Bronchial epithelial cell (primary cell): ENCODE data around the gene DYNC1LI1. TPM values are rescaled to one million over a fixed set of nuclear protein-coding genes. Genes with fewer than 3 reads are reported as not detected.

Experiments
- DNase-seq: peaks from one replicate; pipeline ENCODE4 v3.0.0-alpha.2; 2010; ENCODE audit warnings: low read depth
- FAIRE-seq: peaks from 2 replicates; lab custom pipeline; 2011; peaks lifted over from hg19 to GRCh38; lab: Jason Lieb, UNC
- H3K27me3 ChIP-seq: 2 replicates; pipeline ENCODE4 v1.5.1; 2011; ENCODE audit warnings: low read length; ENCODE audit not compliant: control insufficient read depth, insufficient read depth
- H3K36me3 ChIP-seq: 2 replicates; pipeline ENCODE4 v1.5.1; 2011; ENCODE audit warnings: low read length; ENCODE audit not compliant: control insufficient read depth, insufficient read depth
- H3K4me3 ChIP-seq: 2 replicates; pipeline ENCODE4 v1.5.1; 2011; ENCODE audit warnings: mild to moderate bottlenecking, low read depth, low read length, control low read depth
- total RNA-seq: library from RNA; depleted of rRNA; stranded (reverse); fragments of >200 nt; gene quantifications from 2 replicates; pipeline ENCODE4 v1.2.1, GENCODE V29; 2014
- TF ChIP-seq, protein P1 (sequence below): IDR thresholded peaks from 2 replicates; pipeline ENCODE4 v1.5.1; 2011; ENCODE audit warnings: mild to moderate bottlenecking, moderate library complexity, low read length, control low read depth, inconsistent platforms; ENCODE audit not compliant: insufficient read depth, severe bottlenecking

DYNC1LI1 gene
- total RNA-seq, 1 donor from 2014 or later: 24.5 TPM

DNA sequence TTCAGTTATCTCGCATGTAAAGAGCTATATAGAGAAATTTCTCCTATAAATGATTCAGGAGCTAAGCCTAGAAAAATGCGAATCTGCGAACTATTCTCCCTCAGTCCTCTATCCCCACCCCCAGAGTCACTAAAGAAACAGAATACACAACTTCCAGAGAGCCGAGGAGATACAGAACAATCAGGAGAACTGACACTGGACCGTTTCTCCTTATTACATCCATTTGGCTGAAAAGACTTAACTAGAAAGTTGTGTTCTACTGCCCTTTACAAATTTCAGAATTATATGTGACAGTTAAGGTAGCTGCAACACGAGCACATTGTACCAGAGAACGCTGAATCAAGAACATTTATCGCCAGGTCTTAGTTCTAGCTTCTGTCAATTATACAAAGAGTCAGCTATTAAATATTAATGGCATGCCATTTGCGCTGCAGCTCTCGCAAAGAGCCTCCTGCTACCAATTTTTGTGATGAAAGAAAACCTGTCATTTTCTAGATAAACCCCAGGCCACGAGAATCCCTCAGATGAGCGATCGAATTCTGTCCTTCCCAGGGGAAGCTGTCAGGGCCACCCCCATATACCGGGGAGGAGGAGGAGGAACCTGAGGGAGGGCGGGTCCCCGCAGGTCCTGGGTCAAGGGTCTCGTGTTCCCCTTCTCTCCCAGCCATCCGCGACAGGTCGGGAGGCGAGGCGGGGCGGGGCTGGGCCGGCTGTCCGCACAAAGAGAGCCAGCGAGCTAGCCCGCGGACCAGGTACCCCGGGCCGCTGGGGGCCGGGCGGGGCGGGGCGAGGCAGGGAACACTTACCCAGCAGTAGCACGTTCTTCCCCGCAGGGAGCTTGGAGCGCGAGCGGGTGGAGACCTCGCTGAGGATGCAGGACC is 878 bp downstream of the DYNC1LI1 start:
- peak overlapping the region; percentile 75 for H3K4me3 ChIP-seq
- no peaks in the 10 kb centered on the region for H3K27me3 ChIP-seq
- TF ChIP-seq, protein P1, sequence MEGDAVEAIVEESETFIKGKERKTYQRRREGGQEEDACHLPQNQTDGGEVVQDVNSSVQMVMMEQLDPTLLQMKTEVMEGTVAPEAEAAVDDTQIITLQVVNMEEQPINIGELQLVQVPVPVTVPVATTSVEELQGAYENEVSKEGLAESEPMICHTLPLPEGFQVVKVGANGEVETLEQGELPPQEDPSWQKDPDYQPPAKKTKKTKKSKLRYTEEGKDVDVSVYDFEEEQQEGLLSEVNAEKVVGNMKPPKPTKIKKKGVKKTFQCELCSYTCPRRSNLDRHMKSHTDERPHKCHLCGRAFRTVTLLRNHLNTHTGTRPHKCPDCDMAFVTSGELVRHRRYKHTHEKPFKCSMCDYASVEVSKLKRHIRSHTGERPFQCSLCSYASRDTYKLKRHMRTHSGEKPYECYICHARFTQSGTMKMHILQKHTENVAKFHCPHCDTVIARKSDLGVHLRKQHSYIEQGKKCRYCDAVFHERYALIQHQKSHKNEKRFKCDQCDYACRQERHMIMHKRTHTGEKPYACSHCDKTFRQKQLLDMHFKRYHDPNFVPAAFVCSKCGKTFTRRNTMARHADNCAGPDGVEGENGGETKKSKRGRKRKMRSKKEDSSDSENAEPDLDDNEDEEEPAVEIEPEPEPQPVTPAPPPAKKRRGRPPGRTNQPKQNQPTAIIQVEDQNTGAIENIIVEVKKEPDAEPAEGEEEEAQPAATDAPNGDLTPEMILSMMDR: no peak
- FAIRE-seq: no peak
- H3K36me3 ChIP-seq: no peaks in the 10 kb centered on the region
- peak; percentile 50 for DNase-seq

DNA sequence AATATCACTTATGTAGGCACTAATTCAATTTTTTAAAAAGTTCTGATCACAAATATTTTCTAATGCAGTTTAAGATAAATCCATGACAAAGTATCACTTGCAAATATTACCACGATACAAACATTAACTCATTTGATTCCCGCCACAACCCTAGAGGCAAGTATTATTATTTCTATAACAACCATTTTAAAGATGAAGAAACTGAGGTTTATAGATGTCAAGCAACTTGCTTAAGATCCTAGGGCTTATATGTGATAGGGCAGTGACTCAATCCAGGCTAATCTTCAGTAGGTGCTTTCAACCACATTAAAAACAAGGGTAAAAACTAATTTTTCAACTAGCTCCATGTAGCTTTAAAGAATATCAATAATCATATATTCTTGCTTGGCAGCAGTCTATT is 1.7 kb downstream of the DYNC1LI1 start:
- H3K27me3 ChIP-seq: no peaks in the 10 kb centered on the region
- no peaks in the 10 kb centered on the region for H3K36me3 ChIP-seq
- FAIRE-seq: no peak
- peak overlapping the region; percentile 75 for H3K4me3 ChIP-seq
- TF ChIP-seq, protein P1: no peak
- DNase-seq: peak; percentile 13

DNA sequence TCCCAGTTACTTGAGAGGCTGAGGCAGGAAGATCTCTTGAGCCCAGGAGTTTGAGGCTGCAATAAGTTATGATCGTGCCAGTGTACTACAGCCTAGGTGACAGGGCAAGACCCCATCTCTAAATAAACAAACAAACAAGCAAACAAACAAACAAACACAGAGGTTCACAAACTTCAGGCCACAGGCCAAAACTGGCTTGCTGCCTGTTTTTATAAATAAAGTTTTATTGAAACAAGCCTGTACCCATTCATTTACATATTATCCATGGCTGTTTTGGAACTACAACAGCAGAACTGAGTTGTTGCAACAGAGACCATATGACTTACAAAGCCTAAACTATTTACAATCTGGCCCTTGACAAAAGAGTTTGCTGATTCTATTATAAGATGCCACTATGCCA is 6.5 kb downstream of the DYNC1LI1 start:
- H3K4me3 ChIP-seq: no peak overlapping the region
- H3K27me3 ChIP-seq: no peaks in the 10 kb centered on the region
- TF ChIP-seq, protein P1: no peak
- FAIRE-seq (no peak), DNase-seq (no peak)
- no peaks in the 10 kb centered on the region for H3K36me3 ChIP-seq

DNA sequence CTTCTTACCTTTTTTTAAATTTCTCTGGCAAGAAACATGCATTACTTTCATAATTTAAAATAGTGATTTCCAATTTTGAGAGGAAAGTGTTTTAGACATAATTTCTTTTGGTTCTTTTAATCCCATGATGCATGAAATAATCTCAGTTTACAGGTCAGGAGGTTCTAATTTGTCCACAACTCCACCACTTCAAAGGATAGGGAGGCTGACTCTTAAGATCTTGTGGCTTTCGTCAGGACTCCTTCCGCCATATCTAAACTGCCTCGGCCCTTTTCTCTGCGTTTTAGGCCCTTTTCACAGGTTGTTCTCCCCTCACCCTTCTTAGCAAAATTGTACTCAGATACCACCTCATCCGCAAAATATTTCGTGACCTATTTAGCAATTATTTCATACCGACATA is 8.0 kb downstream of the DYNC1LI1 start:
- Histone ChIP-seq H3K36me3 (no peaks in the 10 kb centered on the region), H3K27me3 (no peaks in the 10 kb centered on the region), H3K4me3 (no peak overlapping the region)
- FAIRE-seq (no peak), DNase-seq (no peak)
- TF ChIP-seq, protein P1: no peak

DNA sequence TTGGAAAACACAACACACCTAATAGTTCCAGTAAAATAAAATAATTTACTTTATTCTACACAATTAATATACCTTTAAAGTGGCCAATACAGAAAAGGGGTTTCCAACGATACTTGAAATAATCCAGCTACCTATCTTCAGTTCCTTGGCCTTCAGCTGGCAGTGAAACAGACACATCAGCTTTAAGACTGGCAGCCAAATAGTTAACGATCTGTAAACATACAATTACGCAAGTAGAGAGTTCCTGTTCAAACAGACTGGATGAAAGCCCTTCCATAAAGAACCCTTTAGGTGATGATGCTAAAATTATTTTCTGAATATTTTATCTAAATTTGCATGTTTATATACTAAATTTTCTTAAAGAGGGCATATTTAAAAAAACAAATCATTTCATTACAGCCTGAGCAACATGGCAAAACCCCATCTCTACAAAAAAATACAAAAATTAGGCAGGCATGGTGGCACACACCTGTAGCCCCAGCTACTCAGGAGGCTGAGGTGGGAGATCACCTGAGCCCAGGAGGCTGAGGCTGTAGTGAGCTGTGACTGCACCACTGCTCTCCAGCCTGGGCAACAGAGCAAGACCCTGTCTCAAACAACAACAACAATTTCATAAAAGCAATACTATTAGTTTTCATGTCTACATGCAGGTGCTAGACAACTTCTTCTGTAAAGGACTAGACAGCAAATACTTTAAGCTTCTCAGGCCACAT is 12.9 kb downstream of the DYNC1LI1 start:
- no peak for DNase-seq
- no peak for FAIRE-seq
- H3K4me3 ChIP-seq: no peak overlapping the region
- TF ChIP-seq, protein P1: no peak
- peaks cover 2% of the 10 kb centered on the region for H3K36me3 ChIP-seq
- H3K27me3 ChIP-seq: no peaks in the 10 kb centered on the region
